Measurements from ENCODE around the gene RXRA.

RXRA gene

GRCh38 chr9:134481762-134482161 lies 155.5 kb downstream of the RXRA start:
- no peaks in the 10 kb centered on the region for H3F3A ChIP-seq (ENCODE audit: insufficient read depth, low read length)
- no peaks in the 10 kb centered on the region for H3K4me1 ChIP-seq (ENCODE audit: insufficient read depth, low read length, severe bottlenecking)
- H3K9ac ChIP-seq (ENCODE audit: low read length) = no peak overlapping the region
- H3K36me3 ChIP-seq (ENCODE audit: insufficient read depth, low read length) = no peaks in the 10 kb centered on the region
- no peak overlapping the region for H3K4me2 ChIP-seq (ENCODE audit: low read length)
- H3K79me2 ChIP-seq (ENCODE audit: insufficient read depth, low read length) = no peaks in the 10 kb centered on the region
- no peaks in the 10 kb centered on the region for H4K20me1 ChIP-seq (ENCODE audit: insufficient read depth, low read length)
- no peak overlapping the region for H3K4me3 ChIP-seq (ENCODE audit: low read depth, low read length, poor library complexity, severe bottlenecking)
- no peaks in the 10 kb centered on the region for H3K9me2 ChIP-seq (ENCODE audit: low read depth, low read length)
- H3K9me3 ChIP-seq (ENCODE audit: low read length) = no peaks in the 10 kb centered on the region
- TF ChIP-seq CTCF (IDR thresholded peaks at IDR 0.05; ENCODE audit: low read length) (no peak), EZH2 (IDR thresholded peaks at IDR 0.05; ENCODE audit: borderline replicate concordance, low read length) (no peak)
- H3K27ac ChIP-seq (ENCODE audit: low read depth, low read length, poor library complexity, severe bottlenecking) = no peak overlapping the region
- H2AFZ ChIP-seq (ENCODE audit: low read length) = no peak overlapping the region
- no peaks in the 10 kb centered on the region for H3K27me3 ChIP-seq (ENCODE audit: insufficient read depth, low read length)

GRCh38 chr9:134482226-134482625 lies 156.0 kb downstream of the RXRA start:
- Histone ChIP-seq H3K27me3 (ENCODE audit: insufficient read depth, low read length) (no peaks in the 10 kb centered on the region), H2AFZ (ENCODE audit: low read length) (no peak overlapping the region), H3K4me3 (ENCODE audit: low read depth, low read length, poor library complexity, severe bottlenecking) (no peak overlapping the region), H3K36me3 (ENCODE audit: insufficient read depth, low read length) (no peaks in the 10 kb centered on the region), H3K79me2 (ENCODE audit: insufficient read depth, low read length) (no peaks in the 10 kb centered on the region), H3K27ac (ENCODE audit: low read depth, low read length, poor library complexity, severe bottlenecking) (no peak overlapping the region), H3K4me2 (ENCODE audit: low read length) (no peak overlapping the region), H3K4me1 (ENCODE audit: insufficient read depth, low read length, severe bottlenecking) (no peaks in the 10 kb centered on the region), H3F3A (ENCODE audit: insufficient read depth, low read length) (no peaks in the 10 kb centered on the region), H3K9me2 (ENCODE audit: low read depth, low read length) (no peaks in the 10 kb centered on the region), H3K9ac (ENCODE audit: low read length) (no peak overlapping the region), H3K9me3 (ENCODE audit: low read length) (no peaks in the 10 kb centered on the region), H4K20me1 (ENCODE audit: insufficient read depth, low read length) (no peaks in the 10 kb centered on the region)
- TF ChIP-seq EZH2 (IDR thresholded peaks at IDR 0.05; ENCODE audit: borderline replicate concordance, low read length) (no peak), CTCF (IDR thresholded peaks at IDR 0.05; ENCODE audit: low read length) (no peak)

GRCh38 chr9:134483361-134484184 lies 157.3 kb downstream of the RXRA start:
- no peak overlapping the region for H3K9ac ChIP-seq (ENCODE audit: low read length)
- H3K9me3 ChIP-seq (ENCODE audit: low read length) = no peaks in the 10 kb centered on the region

More at GRCh38 chr9:134483361-134484184, 157.3 kb downstream of the RXRA start:
- Histone ChIP-seq H3K27me3 (ENCODE audit: insufficient read depth, low read length) (no peaks in the 10 kb centered on the region), H3K36me3 (ENCODE audit: insufficient read depth, low read length) (no peaks in the 10 kb centered on the region), H3K4me2 (ENCODE audit: low read length) (no peak overlapping the region), H2AFZ (ENCODE audit: low read length) (no peak overlapping the region), H3K27ac (ENCODE audit: low read depth, low read length, poor library complexity, severe bottlenecking) (no peak overlapping the region), H3K4me1 (ENCODE audit: insufficient read depth, low read length, severe bottlenecking) (no peaks in the 10 kb centered on the region), H3F3A (ENCODE audit: insufficient read depth, low read length) (no peaks in the 10 kb centered on the region), H4K20me1 (ENCODE audit: insufficient read depth, low read length) (no peaks in the 10 kb centered on the region), H3K79me2 (ENCODE audit: insufficient read depth, low read length) (no peaks in the 10 kb centered on the region), H3K9me2 (ENCODE audit: low read depth, low read length) (no peaks in the 10 kb centered on the region), H3K4me3 (ENCODE audit: low read depth, low read length, poor library complexity, severe bottlenecking) (no peak overlapping the region)
- no peak for TF ChIP-seq CTCF (IDR thresholded peaks at IDR 0.05; ENCODE audit: low read length)
- TF ChIP-seq EZH2 (IDR thresholded peaks at IDR 0.05; ENCODE audit: borderline replicate concordance, low read length) = no peak
